HL-60 (cell line): ENCODE measurements around the gene SURF2.

Source experiments
- GABPA ChIP-seq: IDR thresholded peaks from 2 replicates; pipeline ENCODE4 v1.6.1; 2012; ENCODE audit warnings: low read depth
- POLR2AphosphoS5 ChIP-seq: IDR thresholded peaks from 2 replicates; pipeline ENCODE4 v1.6.1; 2012; ENCODE audit warnings: low read depth
- SPI1 ChIP-seq: IDR thresholded peaks from 2 replicates; pipeline ENCODE4 v1.6.1; 2012; ENCODE audit warnings: low read depth, mild to moderate bottlenecking, borderline replicate concordance
- TF ChIP-seq, protein P1 (sequence below): IDR thresholded peaks from 2 replicates; pipeline ENCODE4 v1.6.1; 2012; ENCODE audit warnings: low read depth; ENCODE audit not compliant: insufficient replicate concordance
- TF ChIP-seq, protein P2 (sequence below): IDR thresholded peaks from one replicate; pipeline ENCODE4 v1.5.1; 2011; ENCODE audit warnings: low read length, control low read depth, inconsistent platforms; ENCODE audit not compliant: insufficient read depth

DNA sequence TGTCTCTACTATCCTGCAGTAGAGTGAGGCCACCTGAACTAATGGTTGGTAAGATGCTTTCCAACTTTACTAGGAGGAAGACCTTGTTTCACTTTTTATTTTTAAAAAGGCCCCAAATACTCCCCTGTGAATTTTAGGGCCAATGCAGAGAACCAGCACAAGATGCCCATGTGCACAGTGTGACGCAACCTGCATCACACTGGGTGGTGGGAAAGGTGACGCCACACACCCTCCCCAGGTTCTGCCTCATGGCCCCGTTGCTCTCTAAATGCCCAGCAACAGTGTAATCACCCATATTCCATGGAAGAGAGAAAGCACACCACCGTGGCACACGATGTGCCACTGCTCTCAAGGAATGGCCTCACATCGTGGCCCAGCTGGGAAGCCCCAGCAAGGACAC is 13.1 kb downstream of the SURF2 start:
- TF ChIP-seq, protein P1, sequence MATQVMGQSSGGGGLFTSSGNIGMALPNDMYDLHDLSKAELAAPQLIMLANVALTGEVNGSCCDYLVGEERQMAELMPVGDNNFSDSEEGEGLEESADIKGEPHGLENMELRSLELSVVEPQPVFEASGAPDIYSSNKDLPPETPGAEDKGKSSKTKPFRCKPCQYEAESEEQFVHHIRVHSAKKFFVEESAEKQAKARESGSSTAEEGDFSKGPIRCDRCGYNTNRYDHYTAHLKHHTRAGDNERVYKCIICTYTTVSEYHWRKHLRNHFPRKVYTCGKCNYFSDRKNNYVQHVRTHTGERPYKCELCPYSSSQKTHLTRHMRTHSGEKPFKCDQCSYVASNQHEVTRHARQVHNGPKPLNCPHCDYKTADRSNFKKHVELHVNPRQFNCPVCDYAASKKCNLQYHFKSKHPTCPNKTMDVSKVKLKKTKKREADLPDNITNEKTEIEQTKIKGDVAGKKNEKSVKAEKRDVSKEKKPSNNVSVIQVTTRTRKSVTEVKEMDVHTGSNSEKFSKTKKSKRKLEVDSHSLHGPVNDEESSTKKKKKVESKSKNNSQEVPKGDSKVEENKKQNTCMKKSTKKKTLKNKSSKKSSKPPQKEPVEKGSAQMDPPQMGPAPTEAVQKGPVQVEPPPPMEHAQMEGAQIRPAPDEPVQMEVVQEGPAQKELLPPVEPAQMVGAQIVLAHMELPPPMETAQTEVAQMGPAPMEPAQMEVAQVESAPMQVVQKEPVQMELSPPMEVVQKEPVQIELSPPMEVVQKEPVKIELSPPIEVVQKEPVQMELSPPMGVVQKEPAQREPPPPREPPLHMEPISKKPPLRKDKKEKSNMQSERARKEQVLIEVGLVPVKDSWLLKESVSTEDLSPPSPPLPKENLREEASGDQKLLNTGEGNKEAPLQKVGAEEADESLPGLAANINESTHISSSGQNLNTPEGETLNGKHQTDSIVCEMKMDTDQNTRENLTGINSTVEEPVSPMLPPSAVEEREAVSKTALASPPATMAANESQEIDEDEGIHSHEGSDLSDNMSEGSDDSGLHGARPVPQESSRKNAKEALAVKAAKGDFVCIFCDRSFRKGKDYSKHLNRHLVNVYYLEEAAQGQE: no peak
- TF ChIP-seq, protein P2, sequence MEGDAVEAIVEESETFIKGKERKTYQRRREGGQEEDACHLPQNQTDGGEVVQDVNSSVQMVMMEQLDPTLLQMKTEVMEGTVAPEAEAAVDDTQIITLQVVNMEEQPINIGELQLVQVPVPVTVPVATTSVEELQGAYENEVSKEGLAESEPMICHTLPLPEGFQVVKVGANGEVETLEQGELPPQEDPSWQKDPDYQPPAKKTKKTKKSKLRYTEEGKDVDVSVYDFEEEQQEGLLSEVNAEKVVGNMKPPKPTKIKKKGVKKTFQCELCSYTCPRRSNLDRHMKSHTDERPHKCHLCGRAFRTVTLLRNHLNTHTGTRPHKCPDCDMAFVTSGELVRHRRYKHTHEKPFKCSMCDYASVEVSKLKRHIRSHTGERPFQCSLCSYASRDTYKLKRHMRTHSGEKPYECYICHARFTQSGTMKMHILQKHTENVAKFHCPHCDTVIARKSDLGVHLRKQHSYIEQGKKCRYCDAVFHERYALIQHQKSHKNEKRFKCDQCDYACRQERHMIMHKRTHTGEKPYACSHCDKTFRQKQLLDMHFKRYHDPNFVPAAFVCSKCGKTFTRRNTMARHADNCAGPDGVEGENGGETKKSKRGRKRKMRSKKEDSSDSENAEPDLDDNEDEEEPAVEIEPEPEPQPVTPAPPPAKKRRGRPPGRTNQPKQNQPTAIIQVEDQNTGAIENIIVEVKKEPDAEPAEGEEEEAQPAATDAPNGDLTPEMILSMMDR: no peak
- TF ChIP-seq POLR2AphosphoS5: no peak
- no peak for TF ChIP-seq SPI1
- TF ChIP-seq GABPA: no peak
